Activated CD8-positive, alpha-beta memory T cell treated with anti-CD3 and anti-CD28 coated beads for 1 hour (primary cell): ENCODE measurements around the gene TMEM242.

ENCODE experiments used
- DNase-seq, 2 donors: peaks; one replicate each; pipeline ENCODE4 v3.0.0-alpha.2; 2020; ENCODE audit warnings: low read depth in 1 of 2; ENCODE audit errors: extremely low read depth in 1 of 2

The TMEM242 gene

DNA sequence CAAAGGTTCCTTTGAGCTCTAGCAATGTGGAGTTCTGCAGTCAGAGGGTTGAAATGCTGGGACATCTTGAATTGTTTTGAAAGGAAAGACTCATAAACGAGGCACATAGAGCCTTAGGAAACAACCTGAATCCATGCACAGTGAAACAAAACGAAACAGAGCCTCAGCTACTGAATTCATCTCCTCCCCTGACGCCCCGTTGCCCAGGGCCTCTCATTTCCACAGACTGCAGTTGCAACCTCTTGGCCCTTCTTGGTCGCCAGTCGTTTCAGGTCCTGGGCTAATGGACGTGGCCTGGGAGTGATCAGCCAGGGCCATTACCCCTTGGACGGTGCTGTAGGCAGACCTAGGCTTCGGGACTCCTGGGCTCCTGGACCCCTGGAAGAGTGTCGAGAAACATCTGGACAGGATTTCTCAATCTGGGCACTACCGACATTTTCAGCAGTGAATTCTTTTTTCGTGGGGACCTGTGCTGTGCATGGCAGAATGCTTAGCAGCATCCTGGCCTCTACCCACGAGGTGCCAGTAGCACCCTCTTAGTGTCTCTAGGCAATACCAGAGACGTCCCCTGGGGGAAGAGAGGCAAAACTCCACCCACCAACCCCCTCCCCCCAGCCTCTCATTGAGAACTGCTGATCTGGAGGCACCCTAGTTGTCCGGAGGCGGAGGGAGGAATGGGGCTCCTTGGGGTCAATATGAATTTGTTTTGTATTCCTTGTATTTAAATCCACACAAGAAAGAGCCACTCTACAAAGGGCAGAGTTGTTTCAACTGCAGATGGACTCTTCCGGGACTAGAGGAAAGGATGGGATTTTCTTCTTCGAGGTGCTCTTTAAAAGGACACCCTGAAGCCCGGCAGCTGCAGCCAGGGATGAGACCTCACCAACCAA lies 50.2 kb downstream of the TMEM242 start:
- no peak for DNase-seq

DNA sequence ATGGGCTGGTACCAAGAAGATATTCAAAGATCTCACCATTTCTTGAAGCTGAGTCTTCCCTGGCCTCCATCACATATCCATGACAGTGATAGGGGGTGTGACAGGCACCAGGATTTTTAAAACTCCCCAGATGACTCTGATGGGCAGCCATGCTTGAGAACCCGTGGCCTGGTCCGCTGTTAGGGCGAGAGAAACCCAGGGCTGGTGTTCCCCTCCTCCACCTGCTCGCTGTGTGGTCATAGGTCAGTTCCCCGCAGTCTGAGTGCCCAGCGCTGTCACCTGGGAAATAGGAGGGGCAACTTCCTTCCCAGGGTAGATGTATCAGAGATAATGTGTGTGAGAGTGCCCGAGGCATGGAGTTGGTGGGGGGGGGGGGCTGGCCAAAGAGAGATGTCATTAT lies 50.9 kb downstream of the TMEM242 start:
- no peak for DNase-seq

DNA sequence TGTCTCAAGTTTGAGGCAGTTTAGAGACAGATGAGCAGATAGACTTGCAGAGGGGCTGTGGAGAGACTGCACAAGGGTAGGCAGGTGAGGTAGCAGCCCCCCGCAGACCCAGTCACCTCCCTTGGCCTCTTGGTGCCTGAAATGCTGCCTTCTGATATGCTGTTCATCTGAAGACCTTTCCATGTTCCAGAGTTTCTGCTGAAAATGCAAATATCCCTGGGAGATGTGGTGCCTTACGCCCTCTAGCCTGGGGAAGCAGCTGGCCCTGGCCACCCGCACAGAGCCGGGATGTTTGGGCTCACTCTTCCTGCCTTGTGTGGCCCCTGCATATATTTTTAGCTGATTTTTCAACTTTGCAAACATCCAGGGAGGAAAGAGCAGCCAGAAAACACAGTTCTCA lies 51.4 kb downstream of the TMEM242 start:
- no peak for DNase-seq

DNA sequence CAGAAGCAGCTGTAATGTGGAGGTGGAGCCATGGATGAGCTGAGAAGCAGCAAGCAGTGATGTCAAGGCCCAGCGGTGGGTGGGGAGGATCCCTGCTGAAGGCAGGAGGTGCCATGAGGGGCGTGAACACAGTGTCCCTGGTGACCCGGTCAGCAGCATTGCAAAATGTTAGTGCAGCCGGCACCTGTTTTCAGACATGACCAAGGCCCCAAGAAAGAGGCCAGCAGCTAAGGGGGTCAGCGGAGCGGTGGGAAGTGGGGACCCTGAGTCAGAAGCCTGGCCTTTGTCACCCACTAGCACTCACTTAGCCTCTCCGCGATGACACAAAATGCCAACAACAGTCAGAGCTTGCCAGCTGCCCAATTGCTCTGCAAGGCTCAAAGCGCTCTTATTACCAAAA lies 51.9 kb downstream of the TMEM242 start:
- DNase-seq, result no peak

DNA sequence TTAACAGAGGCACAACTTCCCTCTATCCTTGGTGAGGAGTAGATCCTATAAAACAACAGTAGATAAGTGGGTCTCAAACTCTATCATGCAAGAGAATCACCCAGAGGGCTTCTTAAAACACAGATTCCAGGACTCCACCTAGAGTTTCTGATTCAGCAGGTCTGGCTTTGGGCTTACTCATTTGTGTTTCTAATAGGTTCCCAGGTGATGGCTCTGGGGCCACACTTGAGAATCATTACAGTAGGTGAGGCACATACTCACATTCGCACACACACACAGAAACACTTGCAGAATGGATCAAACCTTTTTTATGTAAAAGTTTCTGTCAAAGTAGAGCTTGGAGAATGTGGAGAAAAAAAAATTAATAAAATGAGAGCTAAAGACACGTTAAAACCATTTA lies 52.4 kb downstream of the TMEM242 start:
- no peak for DNase-seq

DNA sequence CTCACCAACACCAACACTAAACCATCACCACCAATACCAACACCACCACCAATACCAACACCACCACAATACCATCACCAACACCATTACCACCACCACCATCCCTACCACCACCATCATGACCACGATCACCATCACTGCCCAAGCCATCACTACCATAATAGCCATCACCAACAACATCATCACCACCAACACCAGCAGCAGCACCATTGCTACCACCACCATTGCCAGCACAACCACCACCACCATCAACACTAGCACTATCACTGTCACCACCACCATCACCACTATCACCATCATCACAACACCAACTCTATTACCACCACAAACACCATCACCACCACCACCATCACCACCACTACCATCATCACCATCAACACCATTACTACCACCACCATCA lies 53.0 kb downstream of the TMEM242 start:
- DNase-seq, result no peak

DNA sequence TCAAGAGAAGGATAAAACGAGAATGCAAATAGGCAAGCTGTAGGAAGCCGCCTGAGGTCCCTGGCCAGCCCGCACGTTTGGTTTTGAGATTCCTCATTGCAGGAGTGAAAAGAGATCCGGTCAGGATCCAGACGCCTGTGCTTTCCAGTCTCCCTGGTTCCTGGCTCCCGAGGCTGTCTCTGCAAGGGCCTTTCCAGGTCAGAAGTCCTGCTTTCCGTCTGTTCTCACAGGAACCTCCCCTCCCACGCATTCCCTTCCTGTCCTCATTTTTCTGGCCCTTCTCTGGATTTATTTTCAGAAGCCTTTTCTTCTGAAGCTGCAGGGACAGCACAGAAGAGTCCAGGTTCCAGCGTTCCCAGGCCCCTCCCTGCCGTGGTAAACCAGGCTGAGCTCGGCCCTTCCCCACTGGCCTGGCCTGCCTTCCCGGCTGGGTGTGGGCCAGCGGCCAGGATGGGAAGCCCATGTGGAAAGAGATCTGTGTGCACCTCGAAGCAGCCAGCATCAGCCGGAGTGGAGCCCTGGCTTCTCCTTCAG lies 54.0 kb downstream of the TMEM242 start:
- DNase-seq, result no peak

DNA sequence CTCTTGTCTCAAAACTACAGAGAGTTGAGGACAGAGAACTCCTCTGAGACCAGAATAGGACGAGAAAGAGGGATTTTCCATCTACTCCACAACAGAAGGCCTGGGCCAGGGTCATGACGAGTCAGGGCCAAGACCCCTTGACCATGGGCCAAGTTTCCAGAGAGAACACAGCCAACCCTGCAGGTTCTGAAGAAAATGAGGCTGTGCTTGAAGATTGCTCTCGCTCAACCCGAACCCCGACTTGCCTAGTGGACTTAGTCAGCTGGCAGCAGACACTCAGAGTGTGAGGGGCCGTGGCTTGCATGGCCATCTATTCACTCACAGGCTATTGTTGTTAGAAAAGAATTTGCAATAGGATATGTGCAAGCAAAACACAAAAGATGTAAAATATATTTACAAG lies 54.5 kb downstream of the TMEM242 start:
- DNase-seq, result no peak

DNA sequence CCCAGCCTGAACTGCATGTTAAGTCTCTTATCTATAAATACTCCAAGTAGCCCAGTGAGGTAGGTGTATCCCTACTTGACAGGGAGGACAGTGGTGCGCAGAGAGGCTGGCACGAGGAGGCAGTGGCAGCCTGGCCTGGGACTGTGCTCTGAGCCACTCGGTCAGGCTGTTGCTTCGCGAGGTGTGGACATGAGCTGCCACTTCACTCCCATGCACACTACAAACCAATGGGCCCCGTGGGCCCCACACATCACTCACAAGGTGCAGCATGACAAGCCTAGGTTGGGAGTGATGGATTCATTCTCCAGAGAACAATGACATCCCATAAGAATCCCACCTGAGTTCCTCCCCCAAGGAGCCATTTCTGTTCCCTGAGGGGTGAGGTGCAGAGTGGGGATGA lies 54.9 kb downstream of the TMEM242 start:
- DNase-seq, result no peak

DNA sequence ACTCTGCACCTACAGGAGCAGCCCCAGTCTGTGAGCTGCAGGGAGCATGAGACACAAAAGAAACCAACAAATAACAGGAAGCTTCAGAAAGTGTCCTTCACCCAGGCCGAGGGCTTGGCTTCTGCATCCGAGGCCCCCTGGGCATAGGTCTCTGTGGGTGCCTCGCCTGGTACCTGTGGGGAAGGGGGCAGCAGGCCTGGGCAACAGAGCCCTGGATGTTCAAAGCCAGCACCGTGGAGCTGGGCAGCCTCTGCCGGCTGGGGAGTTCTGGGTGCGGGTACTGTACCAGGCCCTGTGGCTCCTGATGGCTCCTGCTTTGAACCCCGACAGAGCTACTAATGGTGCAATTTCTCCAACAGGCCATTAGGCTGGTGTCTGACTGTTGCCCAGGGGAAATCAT lies 55.7 kb downstream of the TMEM242 start:
- DNase-seq, result no peak

DNA sequence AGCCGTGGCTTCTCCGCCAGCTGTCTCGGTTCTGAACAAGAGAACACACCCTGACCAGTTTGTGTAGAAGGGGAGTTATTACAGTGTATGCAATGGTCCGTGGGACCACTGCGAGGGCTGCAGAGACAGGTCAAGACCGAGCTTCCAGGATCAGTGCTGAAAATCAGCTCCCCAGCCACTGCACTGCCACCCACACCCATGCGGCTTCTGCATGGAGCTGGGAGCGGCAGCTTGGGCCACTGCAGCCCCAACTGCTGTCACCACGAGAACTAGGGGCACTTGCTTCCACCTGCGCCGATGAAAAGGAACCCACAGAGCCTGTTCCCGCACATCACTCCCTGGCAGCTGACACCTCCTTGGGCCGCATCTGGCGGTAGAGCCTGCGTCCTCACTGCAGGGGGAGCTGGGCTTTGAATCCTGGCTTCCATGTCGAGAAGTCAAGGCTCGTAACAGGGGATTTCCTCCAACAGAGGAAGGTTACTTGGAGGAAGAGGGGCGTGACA lies 56.2 kb downstream of the TMEM242 start:
- DNase-seq, result no peak

DNA sequence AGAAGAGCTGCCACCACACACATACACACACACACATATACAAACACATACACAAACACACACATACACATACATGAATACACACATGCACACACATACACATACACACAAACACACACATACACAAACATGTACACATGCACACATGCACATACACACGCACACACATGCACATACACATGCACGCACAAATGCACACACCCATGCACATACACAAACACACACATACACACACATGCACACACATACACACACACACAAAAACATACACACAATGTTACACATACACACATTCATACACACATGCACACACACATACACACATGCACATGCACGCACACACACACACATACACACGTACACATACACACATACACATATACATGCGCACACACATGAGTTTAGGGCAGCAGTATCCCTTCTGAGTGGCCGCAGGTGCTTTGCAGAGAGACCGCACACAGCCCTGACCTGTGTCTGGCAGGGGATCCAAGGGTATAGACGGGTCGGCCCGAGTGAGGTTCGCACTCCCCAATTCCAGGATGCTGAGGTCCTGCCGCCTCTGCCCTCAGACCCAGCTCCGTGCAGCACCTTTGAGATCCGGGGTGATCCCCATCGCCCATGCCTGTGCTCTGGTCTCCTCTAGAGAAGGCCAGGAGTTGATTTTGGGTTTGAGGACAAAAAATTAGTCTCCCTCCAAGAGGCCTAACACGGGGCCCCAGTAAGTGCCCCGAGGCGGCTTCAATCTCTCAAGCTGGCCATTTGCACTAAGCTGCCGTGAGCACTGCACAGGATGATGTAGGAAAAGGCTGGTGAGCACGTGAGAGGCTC lies 56.8 kb downstream of the TMEM242 start:
- DNase-seq, result no peak

DNA sequence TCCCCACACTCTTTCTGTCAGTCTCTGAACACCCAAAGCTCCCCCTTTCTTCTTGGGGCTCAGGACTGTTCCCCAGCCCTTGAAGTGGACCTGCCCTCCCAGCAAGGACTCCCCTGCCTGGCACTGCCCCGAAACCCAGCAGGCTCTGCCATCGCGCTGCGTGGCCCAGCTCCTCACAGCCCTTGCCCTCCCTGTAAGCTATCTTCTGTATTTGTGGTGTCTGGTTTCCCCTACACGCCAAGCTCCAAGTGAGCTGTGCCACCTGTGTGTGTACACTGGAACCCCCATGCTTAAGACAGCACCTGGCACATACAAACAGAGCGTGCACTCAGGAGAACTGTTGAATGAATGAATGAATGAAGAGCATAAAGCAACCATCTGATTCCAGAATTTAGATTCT lies 57.7 kb downstream of the TMEM242 start:
- DNase-seq, result no peak

DNA sequence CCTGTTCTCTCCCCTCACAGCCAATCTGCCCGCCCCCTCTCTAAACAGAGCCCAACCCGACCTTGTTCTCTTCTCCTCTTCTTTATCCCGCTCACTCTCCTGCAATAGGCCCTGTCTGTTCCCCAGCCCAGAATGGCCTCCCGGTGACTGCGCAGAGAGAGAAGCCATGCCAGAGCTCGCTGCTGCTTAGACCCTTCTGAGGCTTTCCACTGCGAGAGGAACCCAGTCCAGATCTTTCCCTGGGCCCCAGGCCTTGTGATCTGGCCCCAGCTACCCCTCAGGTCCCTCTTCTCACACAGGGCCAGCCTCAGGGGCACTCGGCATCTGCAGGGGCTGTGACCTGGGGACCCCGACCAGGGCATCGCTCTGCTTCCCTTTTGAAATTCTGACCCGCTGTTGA lies 58.1 kb downstream of the TMEM242 start:
- no peak for DNase-seq

DNA sequence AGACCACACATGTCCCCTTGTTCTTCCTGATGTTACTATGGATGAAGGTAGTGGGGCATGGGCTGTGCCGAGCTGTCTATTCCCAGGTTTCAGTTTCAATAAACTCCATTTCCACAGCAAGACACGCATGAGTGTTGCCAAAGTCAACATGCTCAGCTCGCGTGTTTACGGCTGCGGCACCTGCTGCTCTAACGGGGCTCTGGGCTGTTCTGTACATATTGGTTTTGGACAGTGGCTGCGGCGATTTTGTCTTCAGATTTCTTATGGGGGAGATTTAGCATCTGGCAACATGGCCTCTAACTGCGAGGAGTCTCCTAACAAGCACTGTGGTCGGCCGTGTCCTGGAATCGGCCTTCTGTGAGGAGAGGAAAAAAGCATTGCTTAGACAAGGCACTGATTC lies 58.6 kb downstream of the TMEM242 start:
- DNase-seq, result no peak

DNA sequence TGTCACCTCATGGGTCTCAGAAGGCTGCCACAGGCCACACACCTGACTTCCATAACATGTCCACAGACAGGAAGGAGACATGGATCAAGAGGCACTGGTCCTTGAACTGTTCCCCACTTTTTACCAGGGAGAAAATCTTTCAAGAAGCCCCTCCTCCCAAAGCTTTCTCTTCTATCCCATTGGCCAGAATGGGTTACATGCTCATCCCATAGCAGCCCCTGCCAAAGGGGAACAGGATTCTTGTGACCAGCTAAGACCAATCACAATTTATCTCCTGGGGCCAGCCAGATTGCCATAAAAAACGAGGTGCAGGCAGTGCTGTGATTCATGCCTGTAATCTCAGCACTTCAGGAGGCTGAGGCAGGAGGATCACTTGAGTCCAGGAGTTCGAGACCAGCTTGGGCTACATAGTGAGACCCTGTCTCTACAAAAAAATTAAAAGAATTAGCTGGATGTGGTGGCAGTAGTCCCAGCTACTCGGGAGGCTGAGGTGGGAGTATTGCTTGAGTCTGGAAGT lies 59.4 kb downstream of the TMEM242 start:
- DNase-seq, result no peak

DNA sequence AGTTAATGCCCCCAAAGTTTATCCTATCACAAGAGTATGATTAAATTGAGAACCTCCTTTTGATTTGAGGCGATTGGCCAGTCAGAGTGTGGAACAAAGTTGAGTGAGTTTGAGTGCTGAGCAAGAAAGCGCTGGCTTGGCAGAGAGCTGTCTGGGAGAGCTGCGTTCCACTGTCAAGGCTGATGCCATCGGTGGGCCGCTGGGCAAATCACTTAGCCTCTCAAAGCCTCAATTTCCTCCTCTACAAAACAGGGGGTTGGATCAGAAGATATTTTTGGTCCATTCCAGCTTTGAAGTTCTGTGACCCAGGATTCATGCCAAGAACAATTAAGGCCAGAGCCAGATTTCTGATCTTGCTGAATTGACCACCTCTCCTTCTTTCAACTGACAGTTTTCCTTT lies 60.2 kb downstream of the TMEM242 start:
- DNase-seq, result no peak

DNA sequence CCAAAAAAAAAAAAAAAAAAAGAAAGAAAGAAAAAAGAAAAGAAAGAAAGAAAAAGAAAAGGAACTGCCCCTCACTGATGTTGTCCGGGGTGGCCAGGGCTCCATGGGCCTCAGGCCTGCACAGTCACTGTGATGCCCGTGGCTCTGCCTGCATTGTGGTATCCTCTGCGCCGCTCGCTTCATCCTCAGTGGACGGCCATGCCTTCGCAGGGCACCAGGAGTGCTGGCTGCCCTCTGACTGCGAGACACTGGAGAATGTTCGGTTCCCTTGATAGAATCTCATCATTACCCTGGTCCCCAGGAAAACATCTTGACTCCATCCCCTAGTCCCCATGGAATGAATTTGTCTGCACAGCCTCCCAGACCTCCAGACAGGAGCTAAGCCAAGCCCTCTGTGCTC lies 61.7 kb downstream of the TMEM242 start:
- DNase-seq, result no peak

DNA sequence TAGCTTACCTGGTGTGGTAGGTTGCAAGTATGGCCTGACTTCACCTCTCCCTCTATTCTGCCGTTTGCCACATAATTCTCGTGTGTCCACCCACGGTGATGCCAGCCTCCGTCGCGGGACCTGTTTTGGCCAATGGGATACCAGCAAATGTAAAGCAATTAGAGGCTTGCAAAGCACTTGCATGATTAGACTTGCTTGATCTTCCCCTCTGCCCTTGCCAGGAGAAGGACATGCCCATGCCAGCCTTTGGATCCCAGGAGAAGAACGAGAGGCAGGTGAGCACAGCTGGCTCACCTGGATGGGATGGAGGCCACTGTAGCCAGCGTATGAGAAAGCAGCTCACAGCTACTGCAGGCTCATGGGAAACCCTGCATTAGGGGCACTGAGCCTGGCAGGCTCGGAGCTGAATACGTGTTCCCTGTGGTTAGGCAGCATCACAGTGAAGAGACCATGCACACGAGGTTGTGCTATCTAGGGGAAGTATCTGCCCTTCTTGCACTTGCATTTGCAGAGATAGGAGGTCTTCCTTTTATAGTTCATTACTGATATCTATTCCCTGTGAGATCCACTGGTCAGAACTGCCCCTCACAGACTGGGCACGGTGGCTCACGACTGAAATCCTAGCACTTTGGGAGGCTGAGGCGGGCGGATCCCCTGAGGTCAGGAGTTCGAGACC lies 62.4 kb downstream of the TMEM242 start:
- DNase-seq, result no peak

DNA sequence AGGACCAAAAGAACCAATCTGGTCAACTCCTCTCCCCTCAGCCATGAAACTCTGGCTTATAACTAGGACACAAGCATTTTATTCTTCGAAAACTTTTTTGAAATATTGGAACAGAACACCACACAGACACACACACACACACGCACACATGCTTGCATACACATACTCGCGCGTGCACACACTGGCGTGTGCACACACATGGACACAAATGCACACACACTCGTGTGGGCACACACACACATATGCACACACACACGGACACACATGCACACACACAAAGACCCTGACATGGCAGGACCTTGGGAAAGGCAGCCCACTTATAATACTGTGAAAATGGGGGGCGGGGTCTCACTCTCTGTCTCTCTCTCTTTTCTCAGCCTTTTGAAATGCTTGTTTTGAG lies 63.9 kb downstream of the TMEM242 start:
- DNase-seq, result no peak

DNA sequence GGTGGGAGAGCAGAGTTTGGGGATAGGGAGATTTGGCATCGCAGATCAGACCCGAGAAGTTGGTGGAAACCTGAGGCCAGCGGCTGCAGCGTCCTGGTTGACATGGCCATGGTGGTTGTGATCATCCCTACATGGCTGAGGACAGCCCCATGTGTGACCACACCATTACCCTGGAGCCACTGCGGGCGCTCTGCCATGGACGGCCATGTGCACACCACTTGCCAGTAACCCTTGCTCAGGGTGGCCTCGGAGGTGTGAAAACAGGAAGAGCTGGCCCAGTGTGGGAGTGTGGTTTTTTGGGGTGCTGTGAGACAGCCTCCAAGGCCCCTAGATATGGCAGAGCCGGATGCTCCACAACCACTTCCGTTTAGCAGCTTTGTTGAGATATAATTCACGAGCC lies 64.4 kb downstream of the TMEM242 start:
- no peak for DNase-seq
